OCI-LY7 (cell line): Measurements from ENCODE around the gene PRAMEF14.
"Not testable (repeated sequence)": the region's sequence is repeated elsewhere in the genome, so short reads cannot be mapped to it uniquely, and the experiment has no call there.

ENCODE experiments used
- CTCF ChIP-seq: fragments of 200-600 bp; sonication (generic); conservative IDR thresholded peaks from 2 replicates; pipeline ENCODE4 v1.5.1; 2014; ENCODE audit warnings: mild to moderate bottlenecking, antibody characterized with exemption, low read length, moderate library complexity, mixed read lengths
- EZH2phosphoT487 ChIP-seq: fragments of 200-600 bp; sonication (generic); IDR thresholded peaks from 2 replicates; pipeline ENCODE4 v1.6.1; 2018; ENCODE audit warnings: low read depth, borderline replicate concordance, mild to moderate bottlenecking, mixed run types, antibody characterized with exemption, low read length, moderate library complexity, mixed read lengths

- not testable (repeated sequence) for TF ChIP-seq CTCF, EZH2phosphoT487
Observed at GRCh38 chr1:13378983-13379382, 32.0 kb upstream of the PRAMEF14 start.
